BE2C (cell line): ENCODE data around the gene NOA1.
"Not testable (repeated sequence)": the region's sequence is repeated elsewhere in the genome, so short reads cannot be mapped to it uniquely, and the experiment has no call there.

ENCODE experiments used
- DNase-seq: peaks from one replicate; pipeline ENCODE4 v3.0.0-alpha.2; 2020
- H3K27me3 ChIP-seq: fragments of 250-450 bp; sonication (Bioruptor Pico); 2 replicates; pipeline ENCODE4 v1.5.1; 2020; ENCODE audit warnings: mild to moderate bottlenecking
- H3K36me3 ChIP-seq: fragments of 250-450 bp; sonication (Bioruptor Pico); 2 replicates; pipeline ENCODE4 v1.5.1; 2020; ENCODE audit warnings: mild to moderate bottlenecking
- H3K4me1 ChIP-seq: fragments of 250-450 bp; sonication (Bioruptor Pico); 2 replicates; pipeline ENCODE4 v1.5.1; 2020
- H3K4me3 ChIP-seq: 2 replicates; pipeline ENCODE4 v1.5.1; 2011; ENCODE audit warnings: low read depth, low read length
- H3K9me3 ChIP-seq: fragments of 250-450 bp; sonication (Bioruptor Pico); 2 replicates; pipeline ENCODE4 v1.5.1; 2020
- CTCF ChIP-seq: IDR thresholded peaks from 2 replicates; pipeline ENCODE4 v1.5.1; 2012; ENCODE audit warnings: mild to moderate bottlenecking, low read depth, low read length

NOA1 gene

GRCh38 chr4:56940971-56941370, 36.4 kb downstream of the NOA1 start:
- DNase-seq, result no peak

GRCh38 chr4:56940403-56940802, 37.0 kb downstream of the NOA1 start:
- Histone ChIP-seq H3K36me3 (no peaks in the 10 kb centered on the region), H3K27me3 (0 out of 2 replicates have a peak, but pooled peaks cover 4% of the 10 kb centered on the region), H3K9me3 (no peaks in the 10 kb centered on the region), H3K4me3 (no peak overlapping the region), H3K4me1 (no peaks in the 10 kb centered on the region)
- no peak for DNase-seq
- no peak for TF ChIP-seq CTCF

More at GRCh38 chr4:56940971-56941370, 36.4 kb downstream of the NOA1 start:
- no peak for TF ChIP-seq CTCF
- no peak overlapping the region for H3K4me3 ChIP-seq
- 0 out of 2 replicates have a peak, but pooled peaks cover 4% of the 10 kb centered on the region for H3K27me3 ChIP-seq
- no peaks in the 10 kb centered on the region for H3K9me3 ChIP-seq
- H3K4me1 ChIP-seq, result no peaks in the 10 kb centered on the region
- H3K36me3 ChIP-seq, result no peaks in the 10 kb centered on the region

GRCh38 chr4:56939826-56940225, 37.6 kb downstream of the NOA1 start:
- not testable (repeated sequence) for H3K4me3 ChIP-seq, H3K36me3 ChIP-seq, H3K27me3 ChIP-seq, H3K4me1 ChIP-seq, DNase-seq, H3K9me3 ChIP-seq

- DNase-seq, result no peak
Measured at GRCh38 chr4:56937262-56937661, 40.1 kb downstream of the NOA1 start.

GRCh38 chr4:56931924-56932323, 45.5 kb downstream of the NOA1 start:
- DNase-seq, result no peak
- Histone ChIP-seq H3K36me3 (no peaks in the 10 kb centered on the region), H3K27me3 (peaks cover 2% of the 10 kb centered on the region; the same call in 1 of the 2 replicates), H3K9me3 (no peaks in the 10 kb centered on the region), H3K4me1 (no peaks in the 10 kb centered on the region), H3K4me3 (no peak overlapping the region)
- no peak for TF ChIP-seq CTCF

More at GRCh38 chr4:56937262-56937661, 40.1 kb downstream of the NOA1 start:
- no peaks in the 10 kb centered on the region for H3K36me3 ChIP-seq
- peaks cover 4% of the 10 kb centered on the region; the same call in 1 of the 2 replicates for H3K27me3 ChIP-seq
- TF ChIP-seq CTCF, result no peak
- no peaks in the 10 kb centered on the region for H3K4me1 ChIP-seq
- H3K9me3 ChIP-seq, result no peaks in the 10 kb centered on the region
- H3K4me3 ChIP-seq, result no peak overlapping the region

GRCh38 chr4:56930638-56931037, 46.8 kb downstream of the NOA1 start:
- no peak for DNase-seq
- H3K36me3 ChIP-seq, result no peaks in the 10 kb centered on the region
- H3K9me3 ChIP-seq, result no peaks in the 10 kb centered on the region
- no peak overlapping the region for H3K4me3 ChIP-seq
- TF ChIP-seq CTCF, result no peak
- H3K27me3 ChIP-seq, result peaks cover 2% of the 10 kb centered on the region; the same call in 1 of the 2 replicates
- no peaks in the 10 kb centered on the region for H3K4me1 ChIP-seq

- no peak for TF ChIP-seq CTCF
- Histone ChIP-seq H3K36me3 (no peaks in the 10 kb centered on the region), H3K27me3 (peaks cover 2% of the 10 kb centered on the region; the same call in 1 of the 2 replicates), H3K9me3 (no peaks in the 10 kb centered on the region), H3K4me3 (no peak overlapping the region), H3K4me1 (no peaks in the 10 kb centered on the region)
- DNase-seq, result no peak
Measured at GRCh38 chr4:56927196-56927595, 50.2 kb downstream of the NOA1 start.

GRCh38 chr4:56914977-56915376, 62.4 kb downstream of the NOA1 start:
- not testable (repeated sequence) for H3K36me3 ChIP-seq, H3K4me1 ChIP-seq, H3K9me3 ChIP-seq, H3K4me3 ChIP-seq, DNase-seq
- H3K27me3 ChIP-seq, result peaks cover 15% of the 10 kb centered on the region
